ENCODE results near the gene STIM2.
"Not testable (repeated sequence)": the region's sequence is repeated elsewhere in the genome, so short reads cannot be mapped to it uniquely, and the experiment has no call there.

GRCh38 chr4:26827336-26827735 lies 33.3 kb upstream of the STIM2 start:
- TF ChIP-seq CTCF (IDR thresholded peaks at IDR 0.05; ENCODE audit: extremely low read depth in 1 of 2, insufficient read depth in 1 of 2, low read depth in 1 of 2, low read length in 2 of 2); POLR2A (IDR thresholded peaks at IDR 0.05; ENCODE audit: low read depth, low read length); MYC (IDR thresholded peaks at IDR 0.05; ENCODE audit: low read depth, low read length); POLR2AphosphoS5 (IDR thresholded peaks at IDR 0.05; ENCODE audit: insufficient read depth, low read depth, low read length); JUN (IDR thresholded peaks at IDR 0.05; ENCODE audit: borderline replicate concordance, insufficient read depth, insufficient read length, low read depth); EZH2 (IDR thresholded peaks at IDR 0.05; ENCODE audit: borderline replicate concordance, low read depth, low read length, severe bottlenecking); GATA2 (IDR thresholded peaks at IDR 0.05; ENCODE audit: insufficient read depth, insufficient read length, low read depth, low read length): not testable (repeated sequence)

All from endothelial cell of umbilical vein (primary cell).